Transverse colon (tissue), 4 donors: Measurements from ENCODE around the gene ATRIP. TPM values are rescaled to one million over a fixed set of nuclear protein-coding genes. Genes with fewer than 3 reads are reported as not detected.
"Not testable (repeated sequence)": the region's sequence is repeated elsewhere in the genome, so short reads cannot be mapped to it uniquely, and the experiment has no call there.

Experiments used
- DNase-seq: peaks from one replicate; pipeline ENCODE4 v3.0.0-alpha.2; 2019
- H3K27ac ChIP-seq, 4 donors: fragments of 200-600 bp; sonication (generic); 2 replicates each; pipeline ENCODE4 v1.5.1; 2016 to 2018; ENCODE audit warnings: inconsistent platforms in 4 of 4
- H3K27me3 ChIP-seq: fragments of 200-600 bp; sonication (generic); 2 replicates; pipeline ENCODE4 v1.5.1; 2017; ENCODE audit warnings: inconsistent platforms
- H3K36me3 ChIP-seq, 4 donors: fragments of 200-600 bp; sonication (generic); 2 replicates each; pipeline ENCODE4 v1.5.1; 2017 to 2019; ENCODE audit warnings: inconsistent platforms in 4 of 4
- H3K4me1 ChIP-seq, 4 donors: fragments of 200-600 bp; sonication (generic); 2 replicates each; pipeline ENCODE4 v1.5.1; 2017 to 2020; ENCODE audit warnings: inconsistent platforms in 4 of 4
- H3K4me3 ChIP-seq, 4 donors: fragments of 200-600 bp; sonication (generic); 1 replicate in 1 of 4; 2 replicates in 3 of 4; pipeline versions ENCODE4 v1.5.1 to v1.6.1; 2017 to 2019; ENCODE audit warnings: inconsistent platforms in 4 of 4
- H3K9me3 ChIP-seq, 2 donors: fragments of 200-600 bp; sonication (generic); 2 replicates each; pipeline ENCODE4 v1.5.1; 2017 to 2019; ENCODE audit warnings: inconsistent platforms in 2 of 2
- CTCF ChIP-seq, 5 experiments: fragments of 200-600 bp in 3 of 5; fragments of 450-650 bp in 2 of 5; sonication (generic) in 3 of 5; IDR thresholded peaks; 1 replicate in 2 of 5; 2 replicates in 3 of 5; pipeline ENCODE4 v1.5.1; 2016 to 2017; ENCODE audit warnings: antibody characterized with exemption in 5 of 5, inconsistent platforms in 3 of 5, mild to moderate bottlenecking in 2 of 5, moderate library complexity in 1 of 5
- EP300 ChIP-seq: sonication (generic); formaldehyde crosslinking; IDR thresholded peaks from one replicate; pipeline ENCODE4 v1.6.1; 2017; ENCODE audit warnings: antibody characterized with exemption, low read depth
- POLR2A ChIP-seq: fragments of 450-650 bp; IDR thresholded peaks from one replicate; pipeline ENCODE4 v1.6.1; 2016; ENCODE audit warnings: antibody characterized with exemption, mild to moderate bottlenecking, moderate library complexity
- POLR2AphosphoS5 ChIP-seq, 3 donors: sonication (generic); formaldehyde crosslinking; IDR thresholded peaks; one replicate each; pipeline ENCODE4 v1.6.1; 2016; ENCODE audit warnings: antibody characterized with exemption in 3 of 3
- WGBS, 2 donors: methylation state at CpG; one replicate each; pipeline ENCODE4 v1.1.5; 2018; ENCODE audit warnings: low coverage in 1 of 2; 5-methylcytosine and 5-hydroxymethylcytosine counted together
- in situ Hi-C, 4 donors: fragments of 200-750 bp; cut with MboI; loops; one replicate each; pipeline versions ENCODE4 v1.15.0 to v1.15.1; 2017; ENCODE audit warnings: low sequenced_read_pairs in 3 of 4, low pct_ligation_motif_present in 1 of 4, low pct_unique_long_range_greater_than_20kb in 1 of 4
- intact Hi-C: fragments of 100-400 bp; cut with DNase I; formaldehyde crosslinking; loops from one replicate; pipeline ENCODE4 v1.15.1; 2023; ENCODE audit warnings: low total_unique reads
- total RNA-seq, 4 donors: library from RNA; depleted of rRNA; stranded (reverse); fragments of >200 nt; gene quantifications; one replicate each; pipeline ENCODE4 v1.1.0, GENCODE V29; 2016

Gene ATRIP
- total RNA-seq, 4 donors from 2014 or later, result 1.8 to 4.4 (median 2.9) TPM

- intact Hi-C loops, result no loop called here
- no peaks in the 10 kb centered on the region for H3K36me3 ChIP-seq
- peaks cover 44 to 57% (median 49%) of the 10 kb centered on the region in 4 donors for H3K4me1 ChIP-seq
- no peak for DNase-seq
- TF ChIP-seq CTCF (IDR thresholded peaks at IDR 0.05), result no peak
- TF ChIP-seq POLR2AphosphoS5 (IDR thresholded peaks at IDR 0.05), result no peak
- no peak for TF ChIP-seq EP300
- TF ChIP-seq POLR2A, result no peak
- WGBS, 2 donors, result 0% methylated on average over 5 of the region's 5 CpGs; no CpG with 5 or more reads in 1 of the 2 donors
- in situ Hi-C loops, result no loop called here
- H3K27me3 ChIP-seq, result no peaks in the 10 kb centered on the region
- H3K27ac ChIP-seq, result peak overlapping the region; percentile 94 to 97 (median 95)
- H3K9me3 ChIP-seq, result no peaks in the 10 kb centered on the region
- peak overlapping the region; percentile 29 to 81 (median 62) for H3K4me3 ChIP-seq
These were observed 26.1 kb downstream of the ATRIP start for GRCh38 chr3:48472673-48472922.

- H3K27me3 ChIP-seq, result no peaks in the 10 kb centered on the region
- DNase-seq, result peak; percentile 96
- no peaks in the 10 kb centered on the region for H3K36me3 ChIP-seq
- 0 to 7% methylated on average over 1 to 14 of the region's 17 CpGs for WGBS, 2 donors
- TF ChIP-seq CTCF (IDR thresholded peaks at IDR 0.05) (peak; percentile 26 to 63 (median 38)), POLR2A (peak; percentile 75), POLR2AphosphoS5 (IDR thresholded peaks at IDR 0.05) (peak; percentile 76 to 89 (median 88)), EP300 (no peak)
- peaks cover 40 to 52% (median 44%) of the 10 kb centered on the region in 4 donors for H3K4me1 ChIP-seq
- peak overlapping the region; percentile 29 to 81 (median 62) for H3K4me3 ChIP-seq
- H3K9me3 ChIP-seq, result no peaks in the 10 kb centered on the region
- in situ Hi-C loops, result no loop called here
- intact Hi-C loops, result no loop called here
- H3K27ac ChIP-seq, result peak overlapping the region; percentile 94 to 97 (median 95)
These were observed 26.5 kb downstream of the ATRIP start for GRCh38 chr3:48472923-48473616.

GRCh38 chr3:48473617-48473952, 27.0 kb downstream of the ATRIP start:
- DNase-seq, result no peak
- 69 to 73% methylated on average over 3 to 5 of the region's 5 CpGs for whole genome bisulfite sequencing, 2 donors
- intact Hi-C loops (no loop called here), in situ Hi-C loops (no loop called here)
- TF ChIP-seq POLR2A, result no peak
- TF ChIP-seq EP300, result no peak
- no peak for TF ChIP-seq CTCF (IDR thresholded peaks at IDR 0.05)
- no peak for TF ChIP-seq POLR2AphosphoS5 (IDR thresholded peaks at IDR 0.05)
- no peaks in the 10 kb centered on the region for H3K9me3 ChIP-seq
- H3K4me3 ChIP-seq, result peak overlapping the region in 2 of 4 donors; percentile 50 to 81
- peaks cover 35 to 47% (median 39%) of the 10 kb centered on the region in 4 donors for H3K4me1 ChIP-seq
- H3K27ac ChIP-seq, result peak overlapping the region; percentile 94 to 97 (median 95)
- no peaks in the 10 kb centered on the region for H3K36me3 ChIP-seq
- H3K27me3 ChIP-seq, result no peaks in the 10 kb centered on the region

GRCh38 chr3:48474031-48474430, 27.5 kb downstream of the ATRIP start:
- DNase-seq, intact Hi-C loops, in situ Hi-C loops, H3K36me3 ChIP-seq, H3K4me3 ChIP-seq, H3K9me3 ChIP-seq, H3K27me3 ChIP-seq: not testable (repeated sequence)
- 94 to 96% methylated on average over 4 of the region's 4 CpGs for WGBS, 2 donors
- Histone ChIP-seq H3K4me1 (peaks cover 31 to 42% (median 36%) of the 10 kb centered on the region in 4 donors), H3K27ac (peak overlapping the region; percentile 94 to 97 (median 95))

GRCh38 chr3:48474619-48475018, 28.1 kb downstream of the ATRIP start:
- Histone ChIP-seq H3K36me3 (no peaks in the 10 kb centered on the region), H3K4me3 (no peak overlapping the region), H3K4me1 (peaks cover 30 to 36% (median 32%) of the 10 kb centered on the region in 4 donors), H3K27ac (no peak overlapping the region), H3K9me3 (no peaks in the 10 kb centered on the region), H3K27me3 (no peaks in the 10 kb centered on the region)
- 76 to 79% methylated on average over 2 to 4 of the region's 4 CpGs for WGBS, 2 donors
- no peak for DNase-seq
- TF ChIP-seq EP300, result no peak
- no peak for TF ChIP-seq POLR2AphosphoS5 (IDR thresholded peaks at IDR 0.05)
- no peak for TF ChIP-seq CTCF (IDR thresholded peaks at IDR 0.05)
- TF ChIP-seq POLR2A, result no peak
- intact Hi-C loops, result no loop called here
- in situ Hi-C loops, result no loop called here
